HG03060 (cell line): Measurements from ENCODE around the gene LRRN4.

Experiments
- ATAC-seq: cut with Tn5 transposase; IDR thresholded peaks from one replicate; pipeline ENCODE4 v1.9.1; 2021; ENCODE audit warnings: low read depth, moderate number of reproducible peaks; ENCODE audit not compliant: unreplicated experiment

The LRRN4 gene

GRCh38 chr20:6053776-6054688 lies at the start of gene LRRN4:
TSS of gene LRRN4 (minus strand) at chr20:6054060. CDS start at chr20:6052799, 1,261 bp downstream.
- ATAC-seq: no peak

GRCh38 chr20:6103301-6103700 lies 49.4 kb upstream of the LRRN4 start:
- no peak for ATAC-seq

DNA sequence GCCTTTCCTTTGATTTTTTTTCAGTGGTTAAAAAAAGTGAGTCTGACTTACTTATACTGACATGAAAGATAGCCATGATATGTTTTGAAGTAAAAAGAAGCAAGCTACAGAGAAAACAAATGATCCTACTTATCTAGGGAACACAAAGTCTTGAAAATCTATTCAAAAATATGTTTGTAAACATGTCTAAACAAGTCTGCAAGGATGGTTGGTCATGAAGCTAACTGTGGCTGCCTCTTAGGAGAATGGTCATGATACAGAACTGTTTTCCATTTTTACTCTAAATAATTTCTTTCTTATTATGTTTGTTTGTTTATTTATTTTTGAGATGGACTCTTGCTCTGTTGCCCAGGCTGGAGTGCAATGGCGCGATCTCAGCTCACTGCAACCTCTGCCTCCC lies 47.5 kb upstream of the LRRN4 start:
- no peak for ATAC-seq

DNA sequence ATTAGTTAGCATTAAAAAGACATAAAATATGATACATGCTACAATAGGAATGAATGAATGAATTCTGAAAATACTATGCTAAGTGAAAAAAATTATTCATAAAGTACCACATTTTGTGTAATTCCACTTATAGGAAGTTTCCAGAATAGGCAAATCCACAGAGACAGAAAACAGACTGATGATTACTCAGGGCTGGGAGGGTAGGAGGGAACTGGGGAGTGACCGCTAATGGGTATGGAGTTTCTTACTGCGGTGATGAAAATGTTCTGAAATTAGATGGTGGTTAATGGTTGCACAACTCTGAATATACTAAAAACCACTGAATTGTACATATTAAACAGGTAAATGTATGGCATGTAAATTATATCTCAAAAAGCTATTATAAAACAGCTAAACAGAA lies 46.4 kb upstream of the LRRN4 start:
- no peak for ATAC-seq

GRCh38 chr20:6099819-6100218 lies 46.0 kb upstream of the LRRN4 start:
- ATAC-seq: no peak

DNA sequence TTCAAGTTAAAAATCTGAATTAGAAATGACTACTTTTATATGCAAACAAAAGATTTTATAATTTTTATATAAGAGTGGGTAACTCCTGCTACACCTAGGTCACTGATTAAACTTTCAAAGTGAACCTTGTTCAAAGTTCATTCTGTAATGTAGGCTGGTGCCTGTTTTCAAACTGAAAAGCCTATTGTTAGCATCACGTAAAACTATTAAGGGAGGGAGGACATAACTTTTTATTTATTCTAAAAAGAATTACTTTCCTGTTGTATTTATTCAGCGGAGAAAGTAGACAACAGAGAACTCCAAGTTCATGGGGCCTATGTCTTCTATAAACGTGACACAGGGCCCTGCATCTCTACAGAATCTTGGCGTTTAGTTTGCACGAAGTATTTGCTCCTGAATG lies 41.5 kb upstream of the LRRN4 start:
- no peak for ATAC-seq

- no peak for ATAC-seq
These were observed 40.7 kb upstream of the LRRN4 start for GRCh38 chr20:6094565-6094964.

DNA sequence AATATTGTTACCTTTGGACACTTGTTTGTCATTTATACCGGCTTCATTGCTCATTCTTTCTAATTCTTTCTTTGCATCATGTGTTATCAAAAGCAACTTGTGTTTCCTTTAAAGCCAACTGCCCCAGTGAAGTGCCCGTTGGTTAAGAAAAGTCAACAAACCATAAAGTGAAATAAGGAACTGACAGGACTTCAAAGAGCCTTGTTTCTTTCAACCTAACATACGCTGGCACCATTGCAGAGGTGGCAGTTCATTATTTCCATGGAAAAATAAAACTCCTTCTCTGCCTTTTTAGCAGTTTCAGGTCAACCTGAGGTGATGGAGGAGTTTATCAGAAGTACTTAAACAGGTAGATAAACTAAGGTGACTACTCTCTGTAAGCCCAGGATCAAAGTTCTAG lies 40.2 kb upstream of the LRRN4 start:
- no peak for ATAC-seq

GRCh38 chr20:6091661-6092060 lies 37.8 kb upstream of the LRRN4 start:
- no peak for ATAC-seq

DNA sequence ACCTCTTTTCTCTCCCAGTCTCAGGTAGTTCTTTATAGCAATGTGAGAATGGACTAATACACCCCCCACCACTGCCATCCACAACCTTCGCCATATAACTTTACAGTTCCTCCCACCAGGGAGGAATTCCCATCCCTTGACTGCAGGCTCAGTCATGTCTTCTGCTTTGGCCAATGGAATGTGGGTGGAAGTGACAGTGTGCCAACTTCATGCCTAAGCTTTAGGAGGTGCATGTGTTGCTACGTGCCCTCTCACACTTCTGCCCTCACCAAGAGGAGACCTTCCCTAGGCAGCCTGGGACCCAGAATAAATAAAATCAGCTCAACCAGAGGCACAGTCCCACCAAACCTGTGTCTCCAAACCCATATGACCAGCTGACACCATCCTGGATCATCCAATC lies 33.0 kb upstream of the LRRN4 start:
- no peak for ATAC-seq

DNA sequence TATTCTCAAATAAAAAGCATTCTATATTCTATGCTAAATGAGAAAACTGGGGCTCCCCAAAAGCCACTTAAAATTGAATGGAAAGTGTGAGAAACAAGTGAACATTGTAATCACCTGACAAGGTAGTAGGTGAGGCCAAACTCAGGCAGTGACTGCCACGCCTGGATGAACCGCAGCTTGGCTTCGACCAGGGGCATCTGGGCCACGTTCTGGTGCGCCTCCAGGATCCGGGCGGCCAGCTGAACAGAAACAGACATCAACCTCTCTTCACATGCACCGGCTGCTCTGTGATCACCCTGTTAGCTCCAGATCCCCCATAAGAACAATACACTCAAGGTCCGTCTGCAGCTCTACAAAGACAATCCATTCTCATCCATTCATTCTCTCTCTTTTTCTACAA lies 30.1 kb upstream of the LRRN4 start:
- ATAC-seq: no peak

DNA sequence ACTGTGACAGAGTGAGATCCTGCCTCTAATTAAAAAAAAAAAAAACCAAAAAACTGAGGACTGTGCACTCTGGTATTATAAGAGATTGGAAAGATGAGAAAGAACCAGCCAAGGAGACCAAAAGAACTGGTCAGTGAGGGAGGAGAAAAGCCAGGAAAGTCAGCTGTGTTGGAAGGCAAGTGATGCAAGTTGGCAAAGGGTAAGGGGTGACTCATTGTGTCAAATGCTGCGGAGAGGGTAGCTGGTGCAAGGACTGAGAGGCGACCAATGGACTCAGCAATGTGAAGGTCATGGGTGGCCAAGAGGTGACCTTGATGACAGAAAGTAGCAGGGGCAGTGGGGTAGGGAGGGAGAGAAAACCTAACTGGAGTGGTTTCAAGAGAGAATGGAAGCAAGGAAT lies 27.4 kb upstream of the LRRN4 start:
- ATAC-seq: no peak

DNA sequence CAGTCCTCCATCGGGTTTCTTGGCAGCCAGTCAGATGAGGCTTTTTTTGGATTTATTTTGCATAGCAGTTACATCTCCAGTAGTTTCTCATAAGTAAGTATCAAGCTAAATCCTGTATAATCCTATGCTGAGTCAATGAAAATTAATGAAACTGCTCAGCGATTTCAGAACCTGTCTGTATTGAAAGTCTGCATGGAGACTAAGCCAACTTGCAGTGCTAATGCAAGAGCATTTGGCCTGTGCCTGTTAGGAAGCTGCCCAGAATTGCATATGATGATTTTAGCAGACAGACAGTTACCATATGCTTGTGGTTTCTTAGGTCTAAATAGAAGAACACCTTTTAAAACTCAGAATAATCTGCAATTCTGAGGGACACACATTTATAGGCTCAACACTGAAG lies 25.2 kb upstream of the LRRN4 start:
- ATAC-seq: no peak

DNA sequence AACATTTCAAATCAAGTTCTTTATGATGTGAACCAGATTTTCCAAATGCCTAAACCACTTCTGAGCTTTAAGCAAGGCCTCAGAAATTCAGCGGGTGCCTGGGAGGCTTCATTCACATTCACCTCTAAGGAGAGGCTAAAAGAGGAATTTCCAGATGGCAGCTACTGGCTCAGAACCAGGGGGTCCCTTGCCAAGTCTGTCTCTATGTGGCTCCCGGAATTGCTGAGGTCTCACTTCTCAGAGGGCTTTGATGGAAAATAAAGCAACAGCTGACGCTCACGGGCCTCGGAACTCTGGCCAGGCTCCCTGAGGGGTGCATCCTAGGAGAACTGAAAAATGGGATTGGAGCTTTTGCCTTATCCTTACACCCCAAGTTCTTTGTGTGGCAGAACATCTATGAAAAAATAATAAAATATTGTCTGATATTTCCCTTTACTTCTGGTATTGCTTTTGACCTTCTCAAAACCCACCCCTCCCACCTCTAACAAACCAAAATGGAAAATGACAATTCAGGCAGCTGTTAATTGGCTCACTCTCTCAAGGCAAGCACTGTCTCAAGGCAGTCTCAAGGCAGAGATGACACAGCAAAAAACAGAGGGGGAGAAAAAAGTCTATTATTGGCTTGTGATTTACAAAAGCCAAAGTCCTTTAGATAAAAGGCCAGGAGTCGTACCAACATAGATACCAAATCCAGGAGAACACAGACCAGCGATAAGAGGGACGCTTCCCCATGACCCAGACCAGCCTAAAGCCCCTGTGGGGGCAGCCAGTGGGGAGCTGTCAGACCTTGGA lies 21.8 kb upstream of the LRRN4 start:
- no peak for ATAC-seq

DNA sequence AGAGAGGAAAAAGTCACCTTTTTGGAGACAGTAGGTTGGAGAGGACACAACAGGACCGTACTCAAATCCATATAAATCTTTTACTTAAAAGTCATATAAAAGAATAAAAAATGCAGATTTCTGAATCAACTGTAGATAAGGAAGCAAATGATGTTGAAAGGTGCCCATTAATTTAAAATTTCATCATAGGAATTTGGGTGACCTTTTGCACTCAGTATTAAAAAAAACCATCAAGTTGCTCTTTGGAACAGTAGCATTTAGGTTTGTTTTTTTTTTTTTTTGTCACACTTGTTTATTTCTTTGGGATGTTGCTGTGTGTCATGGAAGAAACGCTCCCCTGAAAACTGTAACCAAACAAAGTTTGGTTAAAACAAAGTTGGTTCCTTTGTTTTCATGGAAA lies 20.9 kb upstream of the LRRN4 start:
- no peak for ATAC-seq

DNA sequence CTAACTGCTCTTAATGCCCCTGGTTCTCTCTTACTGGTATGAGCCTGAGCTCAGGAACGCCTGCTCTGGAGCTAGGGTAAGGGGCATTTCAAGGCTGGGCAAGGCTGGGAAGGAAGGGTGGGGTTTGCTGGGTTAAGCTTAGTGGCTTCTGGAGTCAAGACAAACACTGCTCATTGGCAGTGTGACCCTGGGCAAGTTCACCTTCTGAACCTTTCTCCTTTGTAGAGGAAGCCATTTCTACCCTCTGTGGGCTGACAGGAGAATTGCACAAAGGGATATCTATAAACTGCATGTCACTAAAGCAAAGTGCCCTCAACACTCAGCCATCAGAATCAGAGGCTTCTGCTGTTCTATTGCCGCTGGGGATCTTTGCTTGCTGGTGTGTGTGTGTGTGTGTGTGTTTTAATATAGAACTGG lies 20.3 kb upstream of the LRRN4 start:
- peak; percentile 75 for ATAC-seq

GRCh38 chr20:6070829-6071695 lies 17.2 kb upstream of the LRRN4 start:
- ATAC-seq: no peak

GRCh38 chr20:6069669-6070068 lies 15.8 kb upstream of the LRRN4 start:
- ATAC-seq: no peak

- ATAC-seq: no peak
These were observed 14.0 kb upstream of the LRRN4 start for GRCh38 chr20:6067763-6068318.

GRCh38 chr20:6066582-6066981 lies 12.7 kb upstream of the LRRN4 start:
- ATAC-seq: no peak
